ENCODE data around the gene TDRD7.

TDRD7 gene

DNA sequence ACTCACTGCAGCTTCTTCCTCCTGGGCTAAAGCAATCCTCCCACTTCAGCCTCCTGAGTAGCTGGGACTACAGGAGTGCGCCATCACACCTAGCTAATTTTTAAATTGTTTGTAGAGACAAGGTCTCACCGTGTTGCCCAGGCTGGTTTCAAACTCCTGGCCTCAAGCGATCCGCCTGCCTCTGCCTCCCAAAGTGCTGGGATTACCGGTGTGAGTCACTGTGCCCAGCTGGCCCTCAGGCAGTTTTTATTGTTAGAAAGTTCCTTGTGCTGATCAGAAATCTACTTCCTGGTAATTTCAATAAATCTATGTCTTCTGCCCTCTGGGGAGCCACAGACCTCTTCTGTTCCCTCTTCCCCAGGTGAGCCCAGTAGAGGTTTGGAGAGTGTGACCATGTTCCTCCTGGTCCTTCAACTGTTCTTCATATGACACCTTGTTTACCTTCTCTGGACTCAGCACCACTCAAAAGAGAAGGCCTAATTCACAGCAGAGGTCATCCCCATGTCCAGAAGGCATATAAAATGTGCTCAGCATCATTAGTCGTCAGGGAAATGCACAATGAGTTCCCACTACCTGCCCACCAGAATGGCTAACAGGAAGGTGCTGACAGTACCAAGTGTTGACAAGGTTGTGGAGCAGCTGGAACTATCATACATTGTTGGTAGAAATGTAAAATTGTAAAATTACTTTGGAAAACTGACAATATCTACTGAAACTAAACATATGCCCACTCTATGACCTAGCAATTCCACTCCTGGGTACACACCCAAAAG is 99.9 kb downstream of the TDRD7 start:
- no peaks in the 10 kb centered on the region for H3K36me3 ChIP-seq (ENCODE audit: control insufficient read depth in 1 of 2, insufficient read depth in 2 of 2, low read length in 2 of 2)
- H3K27ac ChIP-seq (ENCODE audit: low read depth, low read length), result no peak overlapping the region
- H3K4me1 ChIP-seq (ENCODE audit: control insufficient read depth in 1 of 2, insufficient read depth in 2 of 2, low read length in 2 of 2), result peaks cover 0 to 7% of the 10 kb centered on the region in 2 donors
- H3K9me3 ChIP-seq (ENCODE audit: control insufficient read depth in 1 of 2, low read length in 2 of 2), result no peaks in the 10 kb centered on the region
- no peak overlapping the region for H3K4me3 ChIP-seq (ENCODE audit: low read depth in 1 of 2, low read length in 2 of 2)
- peaks cover 0 to 5% of the 10 kb centered on the region in 2 donors for H3K27me3 ChIP-seq (ENCODE audit: control insufficient read depth in 1 of 2, insufficient read depth in 2 of 2, low read length in 2 of 2)
- no peak overlapping the region for H3K9ac ChIP-seq (ENCODE audit: low read depth in 1 of 2, low read length in 2 of 2)

DNA sequence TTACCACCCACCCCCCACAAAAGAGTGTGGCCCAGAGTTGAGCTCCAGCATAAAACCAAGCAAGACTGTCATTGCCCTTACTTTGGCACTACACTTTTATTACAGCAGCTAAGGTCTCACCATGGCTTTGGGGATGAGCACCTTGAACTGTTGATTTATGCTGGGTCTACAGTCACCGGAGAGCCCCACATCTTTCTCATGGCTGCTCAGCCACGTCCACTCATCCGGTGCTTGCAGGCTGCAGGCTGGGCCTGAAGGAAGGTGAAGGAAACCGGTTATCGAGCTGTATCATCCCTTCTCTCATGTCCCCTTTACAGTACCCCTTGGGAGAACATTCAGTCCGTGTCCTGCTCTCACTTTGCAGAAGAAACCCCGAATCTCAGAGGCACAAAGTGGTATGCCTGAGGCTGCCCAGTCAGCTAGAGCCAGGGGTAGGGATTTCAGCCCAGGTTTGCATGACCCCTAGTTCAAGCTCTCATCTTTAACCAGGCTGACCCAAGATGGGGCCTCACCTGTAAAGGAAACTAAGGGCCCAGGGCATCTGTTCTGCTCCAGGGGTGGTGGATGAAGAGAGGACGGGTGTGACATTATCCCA is 101.2 kb downstream of the TDRD7 start:
- Histone ChIP-seq H3K4me1 (ENCODE audit: control insufficient read depth in 1 of 2, insufficient read depth in 2 of 2, low read length in 2 of 2) (peaks cover 0 to 7% of the 10 kb centered on the region in 2 donors), H3K36me3 (ENCODE audit: control insufficient read depth in 1 of 2, insufficient read depth in 2 of 2, low read length in 2 of 2) (no peaks in the 10 kb centered on the region), H3K27me3 (ENCODE audit: control insufficient read depth in 1 of 2, insufficient read depth in 2 of 2, low read length in 2 of 2) (no peaks in the 10 kb centered on the region), H3K9me3 (ENCODE audit: control insufficient read depth in 1 of 2, low read length in 2 of 2) (no peaks in the 10 kb centered on the region), H3K9ac (ENCODE audit: low read depth in 1 of 2, low read length in 2 of 2) (no peak overlapping the region), H3K4me3 (ENCODE audit: low read depth in 1 of 2, low read length in 2 of 2) (no peak overlapping the region), H3K27ac (ENCODE audit: low read depth, low read length) (no peak overlapping the region)

DNA sequence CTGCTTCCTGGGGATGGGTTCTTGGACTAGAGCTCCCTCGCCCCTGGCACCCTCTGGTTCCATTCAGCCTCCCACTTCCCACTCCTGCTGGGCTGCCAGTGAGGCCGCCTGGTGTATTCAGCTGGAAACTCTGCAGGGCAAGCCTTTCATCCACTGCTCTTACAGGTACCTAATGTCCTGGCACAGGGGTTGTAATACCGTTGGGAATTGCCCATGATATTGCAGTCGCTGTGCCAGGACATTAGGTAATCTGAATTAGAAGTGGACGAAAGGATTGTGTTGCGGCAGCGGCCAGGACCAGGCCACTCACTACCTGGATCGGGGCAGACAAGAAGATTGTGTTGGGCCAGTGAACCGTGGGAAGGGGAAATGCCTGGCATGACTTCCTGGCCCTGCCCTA is 102.6 kb downstream of the TDRD7 start:
- peaks cover 0 to 16% of the 10 kb centered on the region in 2 donors for H3K4me1 ChIP-seq (ENCODE audit: control insufficient read depth in 1 of 2, insufficient read depth in 2 of 2, low read length in 2 of 2)
- H3K36me3 ChIP-seq (ENCODE audit: control insufficient read depth in 1 of 2, insufficient read depth in 2 of 2, low read length in 2 of 2), result no peaks in the 10 kb centered on the region
- no peak overlapping the region for H3K4me3 ChIP-seq (ENCODE audit: low read depth in 1 of 2, low read length in 2 of 2)
- H3K9me3 ChIP-seq (ENCODE audit: control insufficient read depth in 1 of 2, low read length in 2 of 2), result no peaks in the 10 kb centered on the region
- no peak overlapping the region for H3K27ac ChIP-seq (ENCODE audit: low read depth, low read length)
- no peak overlapping the region for H3K9ac ChIP-seq (ENCODE audit: low read depth in 1 of 2, low read length in 2 of 2)
- no peaks in the 10 kb centered on the region for H3K27me3 ChIP-seq (ENCODE audit: control insufficient read depth in 1 of 2, insufficient read depth in 2 of 2, low read length in 2 of 2)

DNA sequence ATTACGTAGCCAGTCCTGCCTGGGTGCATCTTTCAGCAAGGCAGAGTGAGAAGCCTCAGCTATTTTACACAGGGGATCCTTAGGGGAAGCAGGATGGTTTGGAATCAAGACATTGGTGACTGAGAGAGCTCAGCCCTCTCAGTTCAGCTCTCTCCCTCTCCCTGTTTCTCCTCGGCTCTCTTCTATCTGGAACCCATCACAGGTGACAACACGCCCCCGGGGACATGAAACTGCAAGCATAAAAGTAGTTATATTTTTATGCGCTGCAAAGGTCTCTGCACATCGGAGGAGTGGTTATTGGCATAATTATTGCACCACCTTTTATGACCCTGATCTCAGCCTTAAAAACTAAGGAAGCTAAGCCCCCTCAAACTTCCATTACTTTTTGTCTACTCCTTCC is 103.8 kb downstream of the TDRD7 start:
- Histone ChIP-seq H3K4me1 (ENCODE audit: control insufficient read depth in 1 of 2, insufficient read depth in 2 of 2, low read length in 2 of 2) (peaks cover 0 to 15% of the 10 kb centered on the region in 2 donors), H3K4me3 (ENCODE audit: low read depth in 1 of 2, low read length in 2 of 2) (no peak overlapping the region), H3K36me3 (ENCODE audit: control insufficient read depth in 1 of 2, insufficient read depth in 2 of 2, low read length in 2 of 2) (no peaks in the 10 kb centered on the region), H3K9me3 (ENCODE audit: control insufficient read depth in 1 of 2, low read length in 2 of 2) (no peaks in the 10 kb centered on the region), H3K27me3 (ENCODE audit: control insufficient read depth in 1 of 2, insufficient read depth in 2 of 2, low read length in 2 of 2) (no peaks in the 10 kb centered on the region), H3K9ac (ENCODE audit: low read depth in 1 of 2, low read length in 2 of 2) (no peak overlapping the region), H3K27ac (ENCODE audit: low read depth, low read length) (no peak overlapping the region)

DNA sequence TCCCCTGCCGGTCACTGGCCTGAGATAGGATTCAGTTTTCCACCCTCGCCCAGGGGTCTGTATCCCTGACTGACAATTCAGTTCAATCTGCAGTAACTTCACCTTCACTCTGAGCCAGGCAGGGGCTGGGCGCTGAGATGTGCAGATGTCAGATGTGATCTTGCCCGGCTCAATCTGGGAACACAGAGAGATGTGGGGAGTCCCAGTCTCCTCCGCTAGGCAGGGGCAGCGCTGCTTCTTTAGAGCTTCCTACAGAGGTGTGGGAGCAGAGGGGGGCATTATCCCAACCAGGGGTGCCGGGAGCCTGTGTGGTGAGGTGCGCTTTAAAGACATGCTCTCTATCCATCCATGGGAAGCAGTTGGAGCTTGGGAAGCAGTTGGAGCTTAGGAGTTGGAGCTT is 104.2 kb downstream of the TDRD7 start:
- Histone ChIP-seq H3K27me3 (ENCODE audit: control insufficient read depth in 1 of 2, insufficient read depth in 2 of 2, low read length in 2 of 2) (no peaks in the 10 kb centered on the region), H3K27ac (ENCODE audit: low read depth, low read length) (no peak overlapping the region), H3K4me1 (ENCODE audit: control insufficient read depth in 1 of 2, insufficient read depth in 2 of 2, low read length in 2 of 2) (peaks cover 0 to 10% of the 10 kb centered on the region in 2 donors), H3K9me3 (ENCODE audit: control insufficient read depth in 1 of 2, low read length in 2 of 2) (no peaks in the 10 kb centered on the region), H3K9ac (ENCODE audit: low read depth in 1 of 2, low read length in 2 of 2) (no peak overlapping the region), H3K36me3 (ENCODE audit: control insufficient read depth in 1 of 2, insufficient read depth in 2 of 2, low read length in 2 of 2) (no peaks in the 10 kb centered on the region), H3K4me3 (ENCODE audit: low read depth in 1 of 2, low read length in 2 of 2) (no peak overlapping the region)

DNA sequence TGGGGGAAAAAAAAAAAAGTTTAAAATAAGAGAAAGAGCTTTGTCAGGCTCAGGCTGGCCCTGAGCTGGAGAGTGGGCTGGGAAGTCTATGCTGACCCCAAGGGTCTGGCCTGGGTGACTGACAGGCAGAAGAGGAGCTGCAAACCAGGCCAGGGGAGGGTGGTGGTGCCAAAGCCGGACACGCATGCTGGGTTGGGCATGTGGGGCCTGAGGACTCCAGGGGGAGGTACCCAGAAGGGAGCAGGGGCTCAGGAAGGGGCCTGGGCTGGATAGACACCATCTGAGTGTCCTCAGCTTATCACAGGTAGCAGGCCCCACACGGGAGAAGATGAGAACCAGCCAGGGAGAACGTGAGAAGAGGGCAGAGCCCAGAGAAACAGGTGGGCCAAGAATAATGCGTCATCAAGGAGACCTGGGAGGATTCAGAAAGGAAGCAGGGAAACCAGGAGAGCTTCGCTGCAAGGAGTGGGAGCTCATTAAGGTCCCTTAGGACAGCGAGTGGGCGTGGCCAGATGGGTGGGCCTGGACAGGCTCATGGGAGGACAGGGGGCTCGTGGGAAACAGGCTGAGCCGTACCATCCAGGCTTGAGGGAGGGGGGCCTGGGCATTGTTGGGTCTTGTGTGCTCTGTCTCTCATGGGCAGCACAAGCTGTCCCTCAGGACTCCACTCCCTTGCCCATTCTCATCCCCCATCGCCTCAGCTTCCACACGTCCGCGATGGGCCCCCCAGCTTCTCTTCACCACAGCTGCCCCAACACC is 105.6 kb downstream of the TDRD7 start:
- Histone ChIP-seq H3K27ac (ENCODE audit: low read depth, low read length) (no peak overlapping the region), H3K4me1 (ENCODE audit: control insufficient read depth in 1 of 2, insufficient read depth in 2 of 2, low read length in 2 of 2) (peaks cover 0 to 9% of the 10 kb centered on the region in 2 donors), H3K4me3 (ENCODE audit: low read depth in 1 of 2, low read length in 2 of 2) (no peak overlapping the region), H3K36me3 (ENCODE audit: control insufficient read depth in 1 of 2, insufficient read depth in 2 of 2, low read length in 2 of 2) (no peaks in the 10 kb centered on the region), H3K9ac (ENCODE audit: low read depth in 1 of 2, low read length in 2 of 2) (no peak overlapping the region), H3K27me3 (ENCODE audit: control insufficient read depth in 1 of 2, insufficient read depth in 2 of 2, low read length in 2 of 2) (no peaks in the 10 kb centered on the region), H3K9me3 (ENCODE audit: control insufficient read depth in 1 of 2, low read length in 2 of 2) (no peaks in the 10 kb centered on the region)

DNA sequence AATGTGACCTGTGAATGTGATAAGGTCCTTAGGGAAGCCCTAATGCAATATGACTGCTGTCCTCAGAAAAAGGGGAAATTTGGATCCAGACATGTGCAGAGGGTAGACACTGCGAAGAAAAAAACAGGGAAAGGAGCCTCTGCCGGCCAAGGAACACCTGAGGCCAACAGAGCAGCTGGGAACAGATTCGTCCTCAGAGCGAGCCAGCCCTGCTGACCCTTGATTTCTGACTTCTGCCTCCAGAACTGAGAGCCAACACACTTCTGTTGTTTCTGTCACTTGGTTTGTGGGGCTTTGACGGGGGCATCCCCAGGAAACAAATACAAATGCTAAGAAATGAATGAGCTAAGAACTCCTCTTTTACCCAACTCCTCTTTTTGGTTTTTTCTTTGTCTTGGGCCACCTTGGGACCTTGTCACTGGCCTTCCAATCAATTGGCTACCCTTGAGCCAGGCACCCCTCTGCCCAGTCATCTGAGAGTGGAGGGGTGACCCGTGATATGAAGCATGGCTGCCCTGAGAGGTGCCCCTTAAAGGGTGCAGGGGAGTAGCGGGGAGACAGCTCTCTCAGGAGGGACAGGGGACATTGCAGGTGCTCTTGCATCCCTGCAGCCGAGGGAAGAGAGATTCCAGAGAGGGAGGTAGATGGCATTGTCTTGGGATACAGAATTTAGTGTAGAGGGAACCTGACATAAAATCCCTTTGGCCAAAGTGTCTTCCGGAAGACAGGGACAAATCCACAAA is 106.4 kb downstream of the TDRD7 start:
- H3K27me3 ChIP-seq (ENCODE audit: control insufficient read depth in 1 of 2, insufficient read depth in 2 of 2, low read length in 2 of 2), result no peaks in the 10 kb centered on the region
- no peak overlapping the region for H3K4me3 ChIP-seq (ENCODE audit: low read depth in 1 of 2, low read length in 2 of 2)
- no peaks in the 10 kb centered on the region for H3K36me3 ChIP-seq (ENCODE audit: control insufficient read depth in 1 of 2, insufficient read depth in 2 of 2, low read length in 2 of 2)
- no peak overlapping the region for H3K9ac ChIP-seq (ENCODE audit: low read depth in 1 of 2, low read length in 2 of 2)
- H3K27ac ChIP-seq (ENCODE audit: low read depth, low read length), result no peak overlapping the region
- peaks cover 0 to 9% of the 10 kb centered on the region in 2 donors for H3K4me1 ChIP-seq (ENCODE audit: control insufficient read depth in 1 of 2, insufficient read depth in 2 of 2, low read length in 2 of 2)
- no peaks in the 10 kb centered on the region for H3K9me3 ChIP-seq (ENCODE audit: control insufficient read depth in 1 of 2, low read length in 2 of 2)

DNA sequence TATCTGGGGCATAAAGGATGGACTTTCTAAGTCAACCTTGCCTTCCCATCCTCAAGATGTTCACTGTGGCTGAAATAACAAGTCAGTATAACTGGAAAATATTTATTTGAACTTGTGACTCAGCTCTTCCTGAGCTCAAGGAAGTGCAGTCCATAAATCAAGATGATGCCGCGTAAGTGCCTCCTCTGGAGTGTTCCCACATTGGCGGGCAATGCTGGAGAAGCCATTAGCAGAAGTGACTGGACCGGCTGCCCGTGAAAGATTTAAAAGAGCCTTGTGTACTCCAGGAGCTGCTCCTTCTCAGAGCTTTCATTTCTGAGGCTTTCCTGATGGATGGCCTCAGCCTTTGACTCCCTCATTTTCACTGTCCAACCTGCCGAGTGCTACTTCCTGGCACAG is 107.0 kb downstream of the TDRD7 start:
- no peaks in the 10 kb centered on the region for H3K9me3 ChIP-seq (ENCODE audit: control insufficient read depth in 1 of 2, low read length in 2 of 2)
- no peaks in the 10 kb centered on the region for H3K27me3 ChIP-seq (ENCODE audit: control insufficient read depth in 1 of 2, insufficient read depth in 2 of 2, low read length in 2 of 2)
- no peak overlapping the region for H3K27ac ChIP-seq (ENCODE audit: low read depth, low read length)
- H3K9ac ChIP-seq (ENCODE audit: low read depth in 1 of 2, low read length in 2 of 2), result no peak overlapping the region
- H3K36me3 ChIP-seq (ENCODE audit: control insufficient read depth in 1 of 2, insufficient read depth in 2 of 2, low read length in 2 of 2), result no peaks in the 10 kb centered on the region
- peaks cover 0 to 9% of the 10 kb centered on the region in 2 donors for H3K4me1 ChIP-seq (ENCODE audit: control insufficient read depth in 1 of 2, insufficient read depth in 2 of 2, low read length in 2 of 2)
- no peak overlapping the region for H3K4me3 ChIP-seq (ENCODE audit: low read depth in 1 of 2, low read length in 2 of 2)

DNA sequence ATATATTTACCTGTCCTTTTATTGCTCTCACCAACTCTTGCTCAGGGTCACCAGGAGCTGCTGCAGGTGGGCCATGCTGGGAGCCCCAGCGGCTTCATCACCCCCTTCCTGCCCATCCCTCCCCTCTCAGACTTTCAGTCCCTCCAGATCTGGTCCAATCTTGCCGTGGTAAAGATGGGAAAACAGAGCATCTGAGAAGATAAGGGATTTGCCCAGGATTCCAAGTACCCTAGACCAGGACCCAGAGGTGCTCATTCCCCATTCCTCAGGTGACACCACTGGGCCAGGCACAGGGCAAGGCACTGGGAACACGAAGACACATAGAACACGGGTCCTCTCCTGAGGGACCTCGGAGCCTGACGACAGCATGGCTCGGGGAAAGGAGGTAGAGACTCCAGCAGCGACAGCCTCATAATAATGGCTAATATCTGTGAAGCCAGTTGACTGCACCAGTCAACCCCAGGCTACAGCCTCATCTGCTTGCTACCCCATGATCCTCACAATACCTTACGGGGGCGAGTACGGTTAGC is 107.6 kb downstream of the TDRD7 start:
- H3K36me3 ChIP-seq (ENCODE audit: control insufficient read depth in 1 of 2, insufficient read depth in 2 of 2, low read length in 2 of 2), result no peaks in the 10 kb centered on the region
- peaks cover 0 to 9% of the 10 kb centered on the region in 2 donors for H3K4me1 ChIP-seq (ENCODE audit: control insufficient read depth in 1 of 2, insufficient read depth in 2 of 2, low read length in 2 of 2)
- H3K27ac ChIP-seq (ENCODE audit: low read depth, low read length), result no peak overlapping the region
- no peaks in the 10 kb centered on the region for H3K27me3 ChIP-seq (ENCODE audit: control insufficient read depth in 1 of 2, insufficient read depth in 2 of 2, low read length in 2 of 2)
- H3K4me3 ChIP-seq (ENCODE audit: low read depth in 1 of 2, low read length in 2 of 2), result no peak overlapping the region
- no peaks in the 10 kb centered on the region for H3K9me3 ChIP-seq (ENCODE audit: control insufficient read depth in 1 of 2, low read length in 2 of 2)
- H3K9ac ChIP-seq (ENCODE audit: low read depth in 1 of 2, low read length in 2 of 2), result no peak overlapping the region
